ENCODE results near the gene FBXL7.

DNA sequence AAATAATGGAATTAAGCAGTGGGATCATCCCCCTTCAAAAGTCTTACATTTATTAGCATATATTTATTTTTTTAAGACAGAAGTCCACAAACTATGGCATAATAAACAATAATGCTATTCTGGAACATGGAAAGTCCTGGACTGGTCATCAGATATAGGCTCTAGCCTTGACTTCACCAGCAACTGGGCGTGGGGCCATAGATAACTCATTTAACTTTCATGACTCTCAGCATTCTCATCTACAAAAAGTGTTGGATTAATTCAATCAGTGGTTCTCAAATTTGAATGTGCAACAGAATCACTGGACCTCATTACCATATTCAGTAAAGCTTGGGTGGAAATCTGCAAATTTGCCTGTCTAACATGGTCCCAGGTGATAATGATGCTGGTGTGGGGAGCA is 253.8 kb downstream of the FBXL7 start:
- TF ChIP-seq, protein P1, sequence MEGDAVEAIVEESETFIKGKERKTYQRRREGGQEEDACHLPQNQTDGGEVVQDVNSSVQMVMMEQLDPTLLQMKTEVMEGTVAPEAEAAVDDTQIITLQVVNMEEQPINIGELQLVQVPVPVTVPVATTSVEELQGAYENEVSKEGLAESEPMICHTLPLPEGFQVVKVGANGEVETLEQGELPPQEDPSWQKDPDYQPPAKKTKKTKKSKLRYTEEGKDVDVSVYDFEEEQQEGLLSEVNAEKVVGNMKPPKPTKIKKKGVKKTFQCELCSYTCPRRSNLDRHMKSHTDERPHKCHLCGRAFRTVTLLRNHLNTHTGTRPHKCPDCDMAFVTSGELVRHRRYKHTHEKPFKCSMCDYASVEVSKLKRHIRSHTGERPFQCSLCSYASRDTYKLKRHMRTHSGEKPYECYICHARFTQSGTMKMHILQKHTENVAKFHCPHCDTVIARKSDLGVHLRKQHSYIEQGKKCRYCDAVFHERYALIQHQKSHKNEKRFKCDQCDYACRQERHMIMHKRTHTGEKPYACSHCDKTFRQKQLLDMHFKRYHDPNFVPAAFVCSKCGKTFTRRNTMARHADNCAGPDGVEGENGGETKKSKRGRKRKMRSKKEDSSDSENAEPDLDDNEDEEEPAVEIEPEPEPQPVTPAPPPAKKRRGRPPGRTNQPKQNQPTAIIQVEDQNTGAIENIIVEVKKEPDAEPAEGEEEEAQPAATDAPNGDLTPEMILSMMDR (optimal IDR thresholded peaks at IDR 0.05 in 1 of 3, IDR thresholded peaks at IDR 0.05 in 1 of 3, conservative IDR thresholded peaks at IDR 0.05 in 1 of 3; ENCODE audit: extremely low read depth in 1 of 3, insufficient read depth in 2 of 3, low read length in 3 of 3), result no peak
- TF ChIP-seq EZH2 (IDR thresholded peaks at IDR 0.05; ENCODE audit: low read length), result no peak
